Neuronal stem cell (in vitro differentiated cells): ENCODE measurements around the gene ZDHHC7.

Source experiments
- DNase-seq: peaks from one replicate; pipeline ENCODE4 v3.0.0-alpha.2; 2013; ENCODE audit warnings: low spot score
- H2AFZ ChIP-seq: one replicate; pipeline ENCODE4 v1.6.1; 2013; ENCODE audit warnings: mild to moderate bottlenecking, low read length, inconsistent platforms
- H2AK5ac ChIP-seq: 2 replicates; pipeline ENCODE4 v1.6.1; 2013; ENCODE audit warnings: low read depth, mild to moderate bottlenecking, inconsistent platforms, low read length, moderate library complexity, mixed read lengths
- H2BK120ac ChIP-seq: 2 replicates; pipeline ENCODE4 v1.6.1; 2013; ENCODE audit warnings: low read depth, mild to moderate bottlenecking, inconsistent platforms, low read length, moderate library complexity, mixed read lengths
- H2BK12ac ChIP-seq: one replicate; pipeline ENCODE4 v1.6.1; 2013; ENCODE audit warnings: low read length, inconsistent platforms
- H2BK15ac ChIP-seq: 2 replicates; pipeline ENCODE4 v1.6.1; 2013; ENCODE audit warnings: mild to moderate bottlenecking, low read length, inconsistent platforms, mixed read lengths
- H2BK5ac ChIP-seq: one replicate; pipeline ENCODE4 v1.6.1; 2013; ENCODE audit warnings: inconsistent platforms, mild to moderate bottlenecking, low read length, moderate library complexity
- H3K14ac ChIP-seq: one replicate; pipeline ENCODE4 v1.6.1; 2013; ENCODE audit warnings: low read length, inconsistent platforms
- H3K18ac ChIP-seq: 2 replicates; pipeline ENCODE4 v1.6.1; 2013; ENCODE audit warnings: low read length, inconsistent platforms
- H3K23ac ChIP-seq: 2 replicates; pipeline ENCODE4 v1.6.1; 2013; ENCODE audit warnings: low read depth, mild to moderate bottlenecking, mixed read lengths, low read length, inconsistent platforms; ENCODE audit not compliant: poor library complexity
- H3K27ac ChIP-seq: replicated peaks from 3 replicates; pipeline ENCODE4 v1.5.1; 2013; ENCODE audit warnings: low read length, inconsistent platforms
- H3K27me3 ChIP-seq, 3 experiments: 2 replicates each; pipeline ENCODE4 v1.6.1; 2013; ENCODE audit warnings: low read length in 3 of 3, mild to moderate bottlenecking in 2 of 3, inconsistent platforms in 1 of 3, low read depth in 1 of 3, mixed read lengths in 1 of 3, moderate library complexity in 1 of 3; ENCODE audit not compliant: control insufficient read depth in 3 of 3, insufficient read depth in 3 of 3
- H3K36me3 ChIP-seq, 2 donors: replicated peaks in 1 of 2; 2 replicates each; pipeline ENCODE4 v1.6.1; 2013; ENCODE audit warnings: low read length in 2 of 2; ENCODE audit not compliant: control insufficient read depth in 2 of 2, insufficient read depth in 2 of 2
- H3K4ac ChIP-seq: 2 replicates; pipeline ENCODE4 v1.6.1; 2013; ENCODE audit warnings: inconsistent platforms, mild to moderate bottlenecking, low read length, moderate library complexity
- H3K4me1 ChIP-seq, 2 donors: 1 replicate in 1 of 2; 2 replicates in 1 of 2; pipeline ENCODE4 v1.6.1; 2013; ENCODE audit warnings: low read length in 2 of 2, low read depth in 1 of 2; ENCODE audit not compliant: control insufficient read depth in 2 of 2, insufficient read depth in 1 of 2
- H3K4me2 ChIP-seq: one replicate; pipeline ENCODE4 v1.6.1; 2013; ENCODE audit warnings: mild to moderate bottlenecking, low read length, inconsistent platforms; ENCODE audit not compliant: insufficient read depth, poor library complexity, severe bottlenecking
- H3K4me3 ChIP-seq, 2 donors: 2 replicates each; pipeline ENCODE4 v1.5.1; 2013; ENCODE audit warnings: low read length in 2 of 2, mild to moderate bottlenecking in 2 of 2, inconsistent platforms in 1 of 2, moderate library complexity in 1 of 2
- H3K79me1 ChIP-seq: one replicate; pipeline ENCODE4 v1.6.1; 2013; ENCODE audit warnings: low read depth, mild to moderate bottlenecking, inconsistent platforms, low read length, moderate library complexity
- H3K9ac ChIP-seq: one replicate; pipeline ENCODE4 v1.6.1; 2013; ENCODE audit warnings: mild to moderate bottlenecking, low read depth, low read length, inconsistent platforms; ENCODE audit not compliant: poor library complexity
- H3K9me3 ChIP-seq, 2 donors: replicated peaks in 1 of 2; 2 replicates each; pipeline versions ENCODE3 to v1.6.1; 2013; ENCODE audit warnings: low read length in 2 of 2, mild to moderate bottlenecking in 2 of 2, inconsistent platforms in 1 of 2, low read depth in 1 of 2, mixed read lengths in 1 of 2, moderate library complexity in 1 of 2; ENCODE audit not compliant: control insufficient read depth in 2 of 2, insufficient read depth in 1 of 2
- H4K8ac ChIP-seq: one replicate; pipeline ENCODE4 v1.6.1; 2013; ENCODE audit warnings: low read depth, mild to moderate bottlenecking, inconsistent platforms, low read length, moderate library complexity
- H4K91ac ChIP-seq: one replicate; pipeline ENCODE4 v1.6.1; 2013; ENCODE audit warnings: low read length, low read depth, mild to moderate bottlenecking, inconsistent platforms; ENCODE audit not compliant: poor library complexity
- WGBS, 2 donors: extraction: QIAGEN DNeasy Blood & Tissue Kit; methylation state at CpG; one replicate each; pipeline ENCODE4 v1.1.7; 2013; ENCODE audit warnings: missing lambda C conversion rate in 2 of 2, mixed read lengths in 1 of 2; ENCODE audit not compliant: insufficient read length in 2 of 2, insufficient replicate concordance in 1 of 2; ENCODE audit errors: extremely low coverage in 2 of 2; 5-methylcytosine and 5-hydroxymethylcytosine counted together

ZDHHC7 gene

DNA sequence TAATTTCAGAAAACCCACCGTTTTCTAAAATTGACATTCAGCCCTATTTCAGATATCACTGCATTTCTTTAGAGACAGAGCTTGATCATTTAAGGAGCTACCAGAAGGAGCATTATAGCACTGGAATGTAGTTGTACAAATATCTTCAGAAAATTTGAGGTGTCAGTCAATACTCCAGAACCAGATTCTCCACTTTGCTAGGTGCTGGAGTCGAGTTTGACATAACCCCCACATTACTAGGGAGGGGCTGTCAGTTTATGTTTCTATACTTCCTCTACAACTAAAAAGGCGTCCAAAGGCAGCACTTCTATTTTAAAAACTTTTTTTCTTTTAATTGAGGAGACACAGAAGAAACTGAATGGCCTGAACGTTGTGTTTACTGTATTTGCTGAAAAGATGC is 15.4 kb upstream of the ZDHHC7 start:
- peaks cover 7 to 18% of the 10 kb centered on the region in 2 donors for H3K4me1 ChIP-seq
- H3K27me3 ChIP-seq, result peaks cover 0 to 4% (median 0%) of the 10 kb centered on the region in 3 experiments
- no peak overlapping the region for H3K27ac ChIP-seq
- H2BK12ac ChIP-seq, result no peak overlapping the region
- no peak overlapping the region for H3K4me2 ChIP-seq
- H3K18ac ChIP-seq, result no peak overlapping the region
- H3K9ac ChIP-seq, result no peak overlapping the region
- WGBS, 2 donors, result no CpG with 5 or more reads among the region's 4 CpGs
- H2AFZ ChIP-seq, result no peak overlapping the region
- H2BK15ac ChIP-seq, result no peak overlapping the region
- peaks cover 0 to 2% of the 10 kb centered on the region in 2 donors for H3K9me3 ChIP-seq
- H3K4me3 ChIP-seq, result peak overlapping the region in 1 of 2 donors; percentile 61
- no peak for DNase-seq
- no peak overlapping the region for H4K8ac ChIP-seq
- H2BK5ac ChIP-seq, result no peak overlapping the region
- H3K79me1 ChIP-seq, result peaks cover 4% of the 10 kb centered on the region
- H4K91ac ChIP-seq, result no peak overlapping the region
- no peak overlapping the region for H3K23ac ChIP-seq
- no peaks in the 10 kb centered on the region for H3K36me3 ChIP-seq
- H2AK5ac ChIP-seq, result no peak overlapping the region
- no peak overlapping the region for H3K14ac ChIP-seq
- H3K4ac ChIP-seq, result no peak overlapping the region
- H2BK120ac ChIP-seq, result no peak overlapping the region

DNA sequence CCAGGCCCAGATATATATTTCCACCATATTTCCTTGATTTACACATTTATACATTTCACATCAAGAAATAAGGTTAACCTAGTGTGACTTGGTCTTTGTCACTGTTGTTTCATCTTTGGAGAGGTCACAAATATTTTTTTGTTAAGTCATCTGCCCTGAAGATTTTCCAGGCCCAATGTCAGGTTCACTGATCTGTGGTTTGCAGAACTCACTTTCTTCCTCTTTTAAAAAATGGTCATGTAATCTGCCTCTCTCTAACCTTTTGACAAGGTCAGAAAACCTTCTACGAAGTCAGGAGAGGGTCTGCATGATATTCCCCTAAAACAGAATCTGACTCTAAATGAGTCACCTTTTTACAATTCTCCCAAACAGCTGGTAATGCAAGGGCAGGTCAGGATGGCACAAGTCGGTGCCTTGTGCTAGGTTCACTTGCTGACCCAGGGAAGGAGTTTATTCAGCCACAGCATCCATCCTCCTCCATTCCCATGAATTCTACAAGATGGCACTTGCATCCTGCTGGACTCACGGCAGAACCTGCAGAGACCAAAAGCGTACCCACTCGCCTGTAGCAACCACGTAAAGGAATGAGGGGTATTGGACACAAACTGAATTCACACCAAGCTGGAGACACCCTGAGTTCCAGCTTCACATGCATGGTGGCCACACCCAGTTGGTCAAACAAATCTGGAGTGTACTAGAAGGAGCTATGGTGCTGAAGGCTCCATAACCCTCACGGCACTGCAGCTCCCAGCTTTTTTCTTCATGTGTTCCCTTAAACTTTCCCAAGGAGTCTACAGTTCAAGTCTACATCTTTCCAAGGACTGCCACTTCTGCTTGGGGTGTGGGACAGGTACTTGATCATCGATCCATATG is 14.7 kb upstream of the ZDHHC7 start:
- peaks cover 4% of the 10 kb centered on the region for H3K79me1 ChIP-seq
- no CpG with 5 or more reads among the region's 8 CpGs for WGBS, 2 donors
- H3K23ac ChIP-seq, result no peak overlapping the region
- no peak overlapping the region for H2BK5ac ChIP-seq
- H3K4ac ChIP-seq, result no peak overlapping the region
- no peak for DNase-seq
- H2BK120ac ChIP-seq, result no peak overlapping the region
- H3K14ac ChIP-seq, result no peak overlapping the region
- no peak overlapping the region for H4K91ac ChIP-seq
- no peak overlapping the region for H2AK5ac ChIP-seq
- H3K9me3 ChIP-seq, result no peaks in the 10 kb centered on the region
- no peak overlapping the region for H4K8ac ChIP-seq
- no peaks in the 10 kb centered on the region for H3K36me3 ChIP-seq
- H2BK15ac ChIP-seq, result no peak overlapping the region
- no peak overlapping the region for H3K18ac ChIP-seq
- no peak overlapping the region for H2BK12ac ChIP-seq
- H3K4me2 ChIP-seq, result no peak overlapping the region
- H3K27me3 ChIP-seq, result peaks cover 0 to 4% (median 0%) of the 10 kb centered on the region in 3 experiments
- peaks cover 7 to 18% of the 10 kb centered on the region in 2 donors for H3K4me1 ChIP-seq
- no peak overlapping the region for H2AFZ ChIP-seq
- no peak overlapping the region for H3K9ac ChIP-seq
- H3K4me3 ChIP-seq, result no peak overlapping the region
- no peak overlapping the region for H3K27ac ChIP-seq

DNA sequence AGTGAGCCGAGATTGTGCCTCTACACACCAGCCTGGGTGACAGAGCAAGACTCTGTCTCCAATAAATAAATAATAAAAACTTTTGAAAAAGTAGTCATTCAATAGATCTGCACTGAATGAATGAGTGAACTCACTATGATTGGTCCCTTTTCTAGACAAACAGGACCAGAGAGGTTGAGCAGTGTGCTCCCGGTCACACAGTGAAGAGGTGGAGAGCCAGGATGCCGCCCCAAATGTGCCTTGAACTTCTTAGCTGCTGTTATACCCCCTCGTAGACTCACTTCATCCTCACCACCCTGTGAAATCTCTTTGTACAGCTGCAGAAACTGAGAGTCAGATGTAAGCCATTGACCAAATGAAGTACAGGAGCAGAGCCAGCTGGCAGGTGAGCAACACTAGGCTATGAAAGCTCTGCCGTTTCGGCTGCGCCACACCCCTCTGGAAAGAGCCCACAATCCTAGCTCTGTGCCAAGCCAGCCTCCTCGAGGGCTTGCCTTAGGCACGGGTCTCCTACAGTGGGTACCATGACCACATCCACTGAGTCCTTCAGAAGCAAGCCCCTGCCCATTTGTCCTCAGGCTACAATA is 8.4 kb upstream of the ZDHHC7 start:
- H3K9me3 ChIP-seq, result no peaks in the 10 kb centered on the region
- DNase-seq, result no peak
- H3K27ac ChIP-seq, result no peak overlapping the region
- no peak overlapping the region for H2BK12ac ChIP-seq
- no peak overlapping the region for H3K4ac ChIP-seq
- no peak overlapping the region for H3K14ac ChIP-seq
- H2BK120ac ChIP-seq, result no peak overlapping the region
- H3K79me1 ChIP-seq, result no peaks in the 10 kb centered on the region
- H3K4me1 ChIP-seq, result no peaks in the 10 kb centered on the region
- no peak overlapping the region for H2AK5ac ChIP-seq
- peaks cover 0 to 4% (median 0%) of the 10 kb centered on the region in 3 experiments for H3K27me3 ChIP-seq
- no peak overlapping the region for H4K91ac ChIP-seq
- H3K18ac ChIP-seq, result no peak overlapping the region
- no peak overlapping the region for H3K9ac ChIP-seq
- no peak overlapping the region for H3K4me3 ChIP-seq
- H3K36me3 ChIP-seq, result no peaks in the 10 kb centered on the region
- H3K4me2 ChIP-seq, result no peak overlapping the region
- H3K23ac ChIP-seq, result no peak overlapping the region
- no CpG with 5 or more reads among the region's 9 CpGs for WGBS, 2 donors
- H2BK15ac ChIP-seq, result no peak overlapping the region
- H2BK5ac ChIP-seq, result no peak overlapping the region
- H4K8ac ChIP-seq, result no peak overlapping the region
- no peak overlapping the region for H2AFZ ChIP-seq

DNA sequence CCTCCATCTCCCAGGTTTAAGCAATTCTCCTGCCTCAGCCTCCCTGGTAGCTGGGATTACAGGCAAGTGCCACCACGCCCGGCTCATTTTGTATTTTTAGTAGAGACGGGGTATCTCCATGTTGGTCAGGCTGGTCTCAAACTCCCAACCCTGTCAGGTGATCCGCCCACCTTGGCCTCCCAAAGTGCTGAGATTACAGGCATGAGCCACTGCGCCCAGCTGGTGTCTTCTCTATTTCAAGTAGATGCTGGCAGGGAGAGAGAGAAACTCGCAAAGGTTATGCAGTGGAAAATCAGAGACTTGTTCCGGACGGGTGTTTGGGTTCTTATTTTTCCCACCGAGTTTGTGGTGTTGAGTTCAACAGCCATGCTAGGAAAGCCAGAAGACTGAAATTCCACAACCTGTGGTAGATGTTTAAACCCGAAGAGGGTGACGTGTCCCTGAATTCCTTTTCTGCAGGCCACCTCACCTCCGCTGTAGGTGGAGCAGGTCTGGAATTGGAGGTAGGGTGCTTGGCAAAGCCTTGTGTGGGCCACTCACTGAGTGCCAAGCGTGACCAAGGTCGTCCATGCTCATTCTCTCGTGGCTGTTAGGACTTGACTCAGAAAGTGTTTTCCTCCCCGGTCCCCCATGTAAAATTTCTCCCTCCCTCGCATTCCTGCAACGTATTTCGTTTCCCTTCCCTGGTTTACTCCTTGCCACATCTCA is 7.3 kb upstream of the ZDHHC7 start:
- no peaks in the 10 kb centered on the region for H3K4me1 ChIP-seq
- no peaks in the 10 kb centered on the region for H3K79me1 ChIP-seq
- no peak overlapping the region for H3K9ac ChIP-seq
- no CpG with 5 or more reads among the region's 19 CpGs for WGBS, 2 donors
- no peak overlapping the region for H3K18ac ChIP-seq
- H3K9me3 ChIP-seq, result no peaks in the 10 kb centered on the region
- peaks cover 0 to 4% (median 0%) of the 10 kb centered on the region in 3 experiments for H3K27me3 ChIP-seq
- H4K91ac ChIP-seq, result no peak overlapping the region
- no peak overlapping the region for H3K4ac ChIP-seq
- no peaks in the 10 kb centered on the region for H3K36me3 ChIP-seq
- H3K27ac ChIP-seq, result no peak overlapping the region
- no peak overlapping the region for H2AFZ ChIP-seq
- H2BK5ac ChIP-seq, result no peak overlapping the region
- no peak overlapping the region for H3K14ac ChIP-seq
- no peak overlapping the region for H2BK12ac ChIP-seq
- H3K23ac ChIP-seq, result peak overlapping the region; percentile 91
- no peak overlapping the region for H3K4me2 ChIP-seq
- no peak for DNase-seq
- H4K8ac ChIP-seq, result no peak overlapping the region
- no peak overlapping the region for H2BK15ac ChIP-seq
- H2AK5ac ChIP-seq, result peak overlapping the region; percentile 68
- H3K4me3 ChIP-seq, result no peak overlapping the region
- no peak overlapping the region for H2BK120ac ChIP-seq
